CD4-positive, alpha-beta T cell treated with Interleukin-1 beta for 1 hour (primary cell): ENCODE results near the gene UBE2E2.
"Not testable (repeated sequence)": the region's sequence is repeated elsewhere in the genome, so short reads cannot be mapped to it uniquely, and the experiment has no call there.

ENCODE experiments used
- DNase-seq, 2 donors: peaks; one replicate each; pipeline ENCODE4 v3.0.0-alpha.2; 2020 to 2022

The UBE2E2 gene

GRCh38 chr3:23202921-23203707 lies at the start of gene UBE2E2:
UBE2E2 (plus strand) TSS chr3:23203327.
- DNase-seq, result peak; percentile 40 to 70

GRCh38 chr3:23153436-23153835 lies 49.7 kb upstream of the UBE2E2 start:
- no peak for DNase-seq

- DNase-seq, result no peak
These were observed 45.8 kb upstream of the UBE2E2 start for GRCh38 chr3:23157331-23157730.

- no peak for DNase-seq
These were observed 43.2 kb upstream of the UBE2E2 start for GRCh38 chr3:23159929-23160328.

- no peak for DNase-seq
These were observed 41.8 kb upstream of the UBE2E2 start for GRCh38 chr3:23161308-23161707.

- DNase-seq, result no peak
These were observed 41.1 kb upstream of the UBE2E2 start for GRCh38 chr3:23161896-23162570.

- DNase-seq, result no peak
These were observed 40.2 kb upstream of the UBE2E2 start for GRCh38 chr3:23162934-23163333.

- DNase-seq, result no peak
These were observed 38.4 kb upstream of the UBE2E2 start for GRCh38 chr3:23164746-23165145.

- DNase-seq, result no peak
These were observed 37.6 kb upstream of the UBE2E2 start for GRCh38 chr3:23165571-23165970.

- no peak for DNase-seq
These were observed 36.9 kb upstream of the UBE2E2 start for GRCh38 chr3:23166276-23166675.

GRCh38 chr3:23166845-23167244 lies 36.3 kb upstream of the UBE2E2 start:
- no peak for DNase-seq

GRCh38 chr3:23169551-23169950 lies 33.6 kb upstream of the UBE2E2 start:
- no peak for DNase-seq

GRCh38 chr3:23170291-23170690 lies 32.8 kb upstream of the UBE2E2 start:
- DNase-seq, result no peak

GRCh38 chr3:23172059-23172458 lies 31.1 kb upstream of the UBE2E2 start:
- no peak for DNase-seq

GRCh38 chr3:23174426-23175039 lies 28.6 kb upstream of the UBE2E2 start:
- no peak for DNase-seq

- DNase-seq, result no peak
These were observed 27.6 kb upstream of the UBE2E2 start for GRCh38 chr3:23175341-23176083.

- DNase-seq, result not testable (repeated sequence)
These were observed 26.3 kb upstream of the UBE2E2 start for GRCh38 chr3:23176839-23177238.

- no peak for DNase-seq
These were observed 20.1 kb upstream of the UBE2E2 start for GRCh38 chr3:23182996-23183513.

GRCh38 chr3:23183731-23184130 lies 19.4 kb upstream of the UBE2E2 start:
- no peak for DNase-seq

- no peak for DNase-seq
These were observed 17.3 kb upstream of the UBE2E2 start for GRCh38 chr3:23185861-23186260.

GRCh38 chr3:23189187-23189586 lies 13.9 kb upstream of the UBE2E2 start:
- DNase-seq, result no peak

GRCh38 chr3:23192816-23193215 lies 10.3 kb upstream of the UBE2E2 start:
- DNase-seq, result no peak

GRCh38 chr3:23193831-23194230 lies 9.3 kb upstream of the UBE2E2 start:
- no peak for DNase-seq
